ENCODE measurements around the gene XPR1. TPM values are rescaled to one million over a fixed set of nuclear protein-coding genes. Genes with fewer than 3 reads are reported as not detected.

The XPR1 gene
- total RNA-seq, 1 experiment from 2014 or later, result 19.9 TPM

DNA sequence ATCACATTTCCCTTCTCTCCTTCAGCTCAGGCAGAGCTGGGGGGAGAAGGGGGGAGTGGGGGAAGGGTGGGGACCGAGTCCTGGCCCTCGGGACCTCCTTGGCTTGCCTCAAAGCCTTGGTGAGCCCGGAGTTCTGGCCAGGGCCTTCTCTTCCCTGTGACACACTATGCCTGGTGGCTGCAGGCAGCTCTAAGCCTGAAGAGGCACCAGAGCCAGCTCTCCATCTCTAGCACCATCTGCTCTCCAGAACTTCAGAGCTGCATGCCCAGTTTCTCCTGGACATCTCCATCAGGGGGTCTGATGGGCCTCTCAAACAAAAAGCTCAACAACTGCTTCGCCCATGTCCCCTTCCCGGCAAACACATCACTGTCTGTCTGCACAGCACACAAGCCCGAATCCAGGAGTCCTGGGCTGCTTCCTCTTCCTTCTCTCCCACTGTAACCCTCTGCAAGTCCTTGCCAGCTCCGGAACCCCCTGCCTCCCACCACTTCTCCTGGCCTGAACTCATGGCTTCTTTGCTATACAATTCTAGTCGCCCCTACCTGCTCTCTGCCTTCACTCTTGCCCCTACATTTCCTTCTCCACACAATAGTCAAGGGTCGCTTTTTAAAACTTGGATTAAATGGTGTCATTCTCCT is 307.4 kb downstream of the XPR1 start:
- POLR2A ChIA-PET, result no interaction called here
- H3K4me3 ChIP-seq (replicated peaks in 1 of 2; ENCODE audit: low read depth in 1 of 2, low read length in 2 of 2), result no peak overlapping the region
- H3K36me3 ChIP-seq (ENCODE audit: control insufficient read depth in 1 of 2, insufficient read depth in 2 of 2, low read length in 2 of 2), result no peaks in the 10 kb centered on the region
- no peak overlapping the region for H3K27ac ChIP-seq (ENCODE audit: low read depth, low read length)
- intact Hi-C loops (cut with micrococcal nuclease), result no loop called here
- no peak overlapping the region for H3K4me2 ChIP-seq (ENCODE audit: low read length)
- H4K20me1 ChIP-seq (ENCODE audit: insufficient read depth), result no peaks in the 10 kb centered on the region
- H2AFZ ChIP-seq (ENCODE audit: low read depth, low read length, poor library complexity, severe bottlenecking), result no peak overlapping the region
- no TSS peak for BruUV-seq (replicated peaks)
- H3K4me1 ChIP-seq (ENCODE audit: control insufficient read depth in 1 of 2, insufficient read depth in 2 of 2, low read length in 2 of 2), result no peaks in the 10 kb centered on the region
- no peaks in the 10 kb centered on the region for H3K79me2 ChIP-seq (ENCODE audit: insufficient read depth, low read length)
- no peaks in the 10 kb centered on the region for H3K27me3 ChIP-seq (ENCODE audit: insufficient read depth, low read length)
- TF ChIP-seq, protein P1, sequence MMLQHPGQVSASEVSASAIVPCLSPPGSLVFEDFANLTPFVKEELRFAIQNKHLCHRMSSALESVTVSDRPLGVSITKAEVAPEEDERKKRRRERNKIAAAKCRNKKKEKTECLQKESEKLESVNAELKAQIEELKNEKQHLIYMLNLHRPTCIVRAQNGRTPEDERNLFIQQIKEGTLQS (IDR thresholded peaks at IDR 0.05), result no peak
- TF ChIP-seq TCF7L2 (IDR thresholded peaks at IDR 0.05; ENCODE audit: borderline replicate concordance, extremely low read depth, insufficient read depth, insufficient read length) (no peak), EZH2phosphoT487 (IDR thresholded peaks at IDR 0.05; ENCODE audit: borderline replicate concordance) (no peak), ZNF274 (IDR thresholded peaks at IDR 0.05; ENCODE audit: low read depth, low read length) (no peak), SIN3A (IDR thresholded peaks at IDR 0.05; ENCODE audit: low read depth) (no peak), POLR2AphosphoS5 (IDR thresholded peaks at IDR 0.05; ENCODE audit: low read depth, low read length) (no peak), CEBPB (IDR thresholded peaks at IDR 0.05; ENCODE audit: low read depth) (no peak), EZH2 (IDR thresholded peaks at IDR 0.05) (no peak), CBX3 (IDR thresholded peaks at IDR 0.05; ENCODE audit: low read depth) (no peak), RAD21 (IDR thresholded peaks at IDR 0.05; ENCODE audit: low read depth) (no peak), POLR2A (IDR thresholded peaks at IDR 0.05; ENCODE audit: borderline replicate concordance, extremely low read depth, insufficient read depth, insufficient read length) (no peak), SRF (IDR thresholded peaks at IDR 0.05; ENCODE audit: low read depth) (no peak), ZFX (IDR thresholded peaks at IDR 0.05) (no peak), EGR1 (IDR thresholded peaks at IDR 0.05; ENCODE audit: low read depth) (no peak)
- TF ChIP-seq, protein P2, sequence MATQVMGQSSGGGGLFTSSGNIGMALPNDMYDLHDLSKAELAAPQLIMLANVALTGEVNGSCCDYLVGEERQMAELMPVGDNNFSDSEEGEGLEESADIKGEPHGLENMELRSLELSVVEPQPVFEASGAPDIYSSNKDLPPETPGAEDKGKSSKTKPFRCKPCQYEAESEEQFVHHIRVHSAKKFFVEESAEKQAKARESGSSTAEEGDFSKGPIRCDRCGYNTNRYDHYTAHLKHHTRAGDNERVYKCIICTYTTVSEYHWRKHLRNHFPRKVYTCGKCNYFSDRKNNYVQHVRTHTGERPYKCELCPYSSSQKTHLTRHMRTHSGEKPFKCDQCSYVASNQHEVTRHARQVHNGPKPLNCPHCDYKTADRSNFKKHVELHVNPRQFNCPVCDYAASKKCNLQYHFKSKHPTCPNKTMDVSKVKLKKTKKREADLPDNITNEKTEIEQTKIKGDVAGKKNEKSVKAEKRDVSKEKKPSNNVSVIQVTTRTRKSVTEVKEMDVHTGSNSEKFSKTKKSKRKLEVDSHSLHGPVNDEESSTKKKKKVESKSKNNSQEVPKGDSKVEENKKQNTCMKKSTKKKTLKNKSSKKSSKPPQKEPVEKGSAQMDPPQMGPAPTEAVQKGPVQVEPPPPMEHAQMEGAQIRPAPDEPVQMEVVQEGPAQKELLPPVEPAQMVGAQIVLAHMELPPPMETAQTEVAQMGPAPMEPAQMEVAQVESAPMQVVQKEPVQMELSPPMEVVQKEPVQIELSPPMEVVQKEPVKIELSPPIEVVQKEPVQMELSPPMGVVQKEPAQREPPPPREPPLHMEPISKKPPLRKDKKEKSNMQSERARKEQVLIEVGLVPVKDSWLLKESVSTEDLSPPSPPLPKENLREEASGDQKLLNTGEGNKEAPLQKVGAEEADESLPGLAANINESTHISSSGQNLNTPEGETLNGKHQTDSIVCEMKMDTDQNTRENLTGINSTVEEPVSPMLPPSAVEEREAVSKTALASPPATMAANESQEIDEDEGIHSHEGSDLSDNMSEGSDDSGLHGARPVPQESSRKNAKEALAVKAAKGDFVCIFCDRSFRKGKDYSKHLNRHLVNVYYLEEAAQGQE (IDR thresholded peaks at IDR 0.05; ENCODE audit: low read depth), result no peak
- H3K9me3 ChIP-seq (ENCODE audit: control insufficient read depth in 1 of 2, insufficient read depth in 1 of 2, low read depth in 1 of 2, low read length in 2 of 2), result no peaks in the 10 kb centered on the region
- DNase-seq (ENCODE audit: low read depth, low spot score) (no peak), ATAC-seq (no peak)
- H3K9ac ChIP-seq (ENCODE audit: low read length), result no peak overlapping the region
- RAD21 ChIA-PET (ENCODE audit: low non-redundant PET in 1 of 2, low total read pairs in 2 of 2, uncharacterized antibody in 2 of 2, unreplicated experiment in 2 of 2), result no interaction called here
- CTCF ChIA-PET, result no interaction called here
- no peaks in the 10 kb centered on the region for H3K9me2 ChIP-seq (ENCODE audit: insufficient read depth)

Measured in HCT116 (cell line).